Thyroid gland (tissue), 4 donors: ENCODE results near the gene LASP1NB.

ENCODE experiments used
- POLR2A ChIP-seq, 2 donors: fragments of 450-650 bp; IDR thresholded peaks; one replicate each; pipeline ENCODE4 v1.6.1; 2017; ENCODE audit warnings: antibody characterized with exemption in 2 of 2, mild to moderate bottlenecking in 2 of 2, moderate library complexity in 1 of 2
- TF ChIP-seq, protein P1 (sequence below), 6 experiments: fragments of 200-600 bp in 3 of 6; fragments of 450-650 bp in 3 of 6; sonication (generic) in 3 of 6; IDR thresholded peaks; one replicate each; pipeline ENCODE4 v1.5.1; 2016 to 2019; ENCODE audit warnings: antibody characterized with exemption in 6 of 6, mild to moderate bottlenecking in 2 of 6, inconsistent platforms in 1 of 6, moderate library complexity in 1 of 6

DNA sequence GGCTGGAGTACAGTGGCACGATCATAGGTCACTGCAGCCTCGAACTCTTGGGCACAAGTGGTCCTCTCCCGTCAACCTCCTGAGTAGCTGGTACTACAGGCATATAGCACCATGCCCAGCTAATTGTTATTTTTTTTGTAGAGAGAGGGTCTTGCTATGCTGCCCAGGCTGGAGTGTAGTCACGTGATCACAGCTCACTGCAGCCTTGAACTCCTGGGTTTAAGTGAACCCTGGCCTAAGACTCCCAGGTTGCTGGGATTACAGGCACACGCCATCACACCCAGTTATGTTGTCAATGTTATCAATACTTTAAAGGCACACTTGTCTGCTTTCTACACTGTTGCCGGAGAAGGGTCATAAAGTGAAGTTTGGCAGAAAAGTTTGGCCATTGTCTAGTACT, 22.0 kb upstream of the LASP1NB start:
- no peak for TF ChIP-seq POLR2A (IDR thresholded peaks at IDR 0.05)
- TF ChIP-seq, protein P1, sequence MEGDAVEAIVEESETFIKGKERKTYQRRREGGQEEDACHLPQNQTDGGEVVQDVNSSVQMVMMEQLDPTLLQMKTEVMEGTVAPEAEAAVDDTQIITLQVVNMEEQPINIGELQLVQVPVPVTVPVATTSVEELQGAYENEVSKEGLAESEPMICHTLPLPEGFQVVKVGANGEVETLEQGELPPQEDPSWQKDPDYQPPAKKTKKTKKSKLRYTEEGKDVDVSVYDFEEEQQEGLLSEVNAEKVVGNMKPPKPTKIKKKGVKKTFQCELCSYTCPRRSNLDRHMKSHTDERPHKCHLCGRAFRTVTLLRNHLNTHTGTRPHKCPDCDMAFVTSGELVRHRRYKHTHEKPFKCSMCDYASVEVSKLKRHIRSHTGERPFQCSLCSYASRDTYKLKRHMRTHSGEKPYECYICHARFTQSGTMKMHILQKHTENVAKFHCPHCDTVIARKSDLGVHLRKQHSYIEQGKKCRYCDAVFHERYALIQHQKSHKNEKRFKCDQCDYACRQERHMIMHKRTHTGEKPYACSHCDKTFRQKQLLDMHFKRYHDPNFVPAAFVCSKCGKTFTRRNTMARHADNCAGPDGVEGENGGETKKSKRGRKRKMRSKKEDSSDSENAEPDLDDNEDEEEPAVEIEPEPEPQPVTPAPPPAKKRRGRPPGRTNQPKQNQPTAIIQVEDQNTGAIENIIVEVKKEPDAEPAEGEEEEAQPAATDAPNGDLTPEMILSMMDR (IDR thresholded peaks at IDR 0.05): no peak
